RCC 7860 (cell line): ENCODE results near the gene CCDC92B.
"Not testable (repeated sequence)": the region's sequence is repeated elsewhere in the genome, so short reads cannot be mapped to it uniquely, and the experiment has no call there.

Source experiments
- DNase-seq: peaks from one replicate; pipeline ENCODE4 v3.0.0-alpha.2; 2015; ENCODE audit warnings: low spot score
- FAIRE-seq: peaks from 2 replicates; lab custom pipeline; 2012; peaks lifted over from hg19 to GRCh38; lab: Jason Lieb, UNC

The CCDC92B gene

GRCh38 chr17:2704890-2705248, 44.6 kb downstream of the CCDC92B start:
- FAIRE-seq = no peak
- DNase-seq = no peak

GRCh38 chr17:2704031-2704889, 45.2 kb downstream of the CCDC92B start:
- DNase-seq (no peak), FAIRE-seq (no peak)

GRCh38 chr17:2703606-2704005, 45.8 kb downstream of the CCDC92B start:
- DNase-seq (no peak), FAIRE-seq (no peak)

DNA sequence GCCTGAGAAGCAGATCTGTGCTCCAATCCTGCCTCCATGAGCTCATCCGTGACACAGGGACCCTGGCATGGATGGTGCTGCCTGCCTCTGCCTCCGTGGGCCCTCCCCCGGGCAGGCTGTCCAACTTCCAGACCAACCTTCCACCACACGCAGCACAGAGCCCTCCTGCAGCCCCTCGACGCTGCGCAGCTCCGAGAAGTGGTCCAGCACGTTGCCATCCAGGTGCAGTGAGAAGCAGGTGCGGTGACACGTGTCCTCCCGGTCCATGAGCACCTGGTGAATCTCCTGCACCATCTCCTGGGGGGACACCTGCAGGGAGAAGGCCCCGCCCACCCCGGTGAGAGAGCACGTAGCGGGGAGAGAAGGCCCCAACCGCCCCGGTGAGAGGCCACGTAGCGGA, 46.3 kb downstream of the CCDC92B start:
- DNase-seq (no peak), FAIRE-seq (no peak)

DNA sequence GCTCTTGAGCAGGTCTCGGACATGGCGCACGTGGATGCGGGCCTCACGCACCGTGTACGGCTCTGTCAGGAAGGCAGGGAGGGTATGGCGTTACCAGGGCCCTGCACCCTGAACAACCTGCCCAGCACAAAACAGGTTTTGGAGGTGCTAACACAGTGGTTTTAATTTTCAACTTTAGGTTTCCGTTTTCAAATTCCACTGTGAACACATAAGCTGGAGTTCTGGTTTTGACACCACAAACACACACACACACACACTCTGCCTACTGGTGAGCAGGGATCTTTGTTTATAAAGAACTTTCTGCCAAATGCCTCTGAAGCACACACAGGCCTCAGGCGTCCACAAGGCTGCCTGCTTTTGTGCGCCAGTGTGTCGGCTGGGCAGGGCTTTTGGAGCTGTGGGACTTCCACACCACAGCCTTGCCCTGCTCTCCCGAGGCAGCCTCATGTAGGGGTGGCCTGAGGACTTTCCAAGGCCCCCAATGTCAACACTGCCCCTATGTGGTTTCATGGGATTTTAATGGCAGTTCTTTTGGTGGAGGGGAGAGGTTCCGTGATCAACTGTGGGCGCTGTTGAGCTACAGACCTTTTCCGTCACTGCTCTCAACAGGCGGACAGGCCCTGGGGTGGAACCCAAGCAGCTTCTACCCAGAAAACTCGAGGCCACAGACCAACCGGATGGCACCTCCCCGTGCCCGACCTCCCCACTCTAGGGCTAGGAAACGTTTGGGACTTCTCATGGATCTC, 47.3 kb downstream of the CCDC92B start:
- FAIRE-seq = no peak
- DNase-seq = no peak

DNA sequence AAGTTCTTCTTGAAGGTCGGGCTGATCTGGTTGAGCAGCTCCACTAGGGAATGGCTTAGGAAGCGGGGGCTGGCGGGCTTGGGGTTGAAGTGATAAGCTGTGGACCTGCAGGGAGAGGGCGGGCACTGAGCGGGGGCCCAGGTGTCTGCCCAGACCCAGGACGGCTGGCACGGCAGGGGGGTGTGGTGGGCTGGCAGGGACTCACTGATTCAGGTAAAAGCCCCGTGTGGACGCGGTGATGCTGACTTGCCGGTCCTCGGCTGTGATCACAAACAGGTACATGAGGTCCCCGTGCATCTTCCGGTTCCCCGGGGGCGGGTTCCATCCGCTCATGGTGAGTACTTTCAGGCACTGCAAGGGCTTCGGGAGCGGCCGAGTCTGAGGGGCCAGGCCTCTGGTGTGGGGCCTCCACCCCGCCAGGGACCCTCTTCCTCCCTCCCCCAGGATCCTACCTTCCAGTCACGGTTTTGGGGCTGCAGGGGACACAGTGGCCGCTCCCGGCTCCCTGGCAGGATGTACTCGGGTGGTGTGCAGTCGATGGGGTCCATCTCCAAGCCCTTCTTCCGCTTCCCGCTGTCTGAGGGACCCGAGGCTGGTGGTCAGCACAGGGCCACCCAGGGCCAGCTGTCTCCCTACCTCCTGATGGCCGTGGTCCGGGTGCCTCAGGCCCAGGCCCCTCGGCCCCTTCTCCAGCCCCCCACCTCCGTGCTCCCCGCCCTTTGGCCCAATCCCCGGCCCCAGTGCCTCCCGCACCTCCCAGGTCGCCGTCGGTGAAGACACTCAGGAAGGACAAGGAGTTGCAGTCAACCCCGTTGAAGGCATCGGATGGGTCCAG, 48.1 kb downstream of the CCDC92B start:
- FAIRE-seq (no peak), DNase-seq (no peak)

- FAIRE-seq (no peak), DNase-seq (no peak)
Measured at GRCh38 chr17:2700491-2701141, 48.8 kb downstream of the CCDC92B start.

- DNase-seq = no peak
- FAIRE-seq = no peak
Measured at GRCh38 chr17:2700030-2700490, 49.4 kb downstream of the CCDC92B start.

DNA sequence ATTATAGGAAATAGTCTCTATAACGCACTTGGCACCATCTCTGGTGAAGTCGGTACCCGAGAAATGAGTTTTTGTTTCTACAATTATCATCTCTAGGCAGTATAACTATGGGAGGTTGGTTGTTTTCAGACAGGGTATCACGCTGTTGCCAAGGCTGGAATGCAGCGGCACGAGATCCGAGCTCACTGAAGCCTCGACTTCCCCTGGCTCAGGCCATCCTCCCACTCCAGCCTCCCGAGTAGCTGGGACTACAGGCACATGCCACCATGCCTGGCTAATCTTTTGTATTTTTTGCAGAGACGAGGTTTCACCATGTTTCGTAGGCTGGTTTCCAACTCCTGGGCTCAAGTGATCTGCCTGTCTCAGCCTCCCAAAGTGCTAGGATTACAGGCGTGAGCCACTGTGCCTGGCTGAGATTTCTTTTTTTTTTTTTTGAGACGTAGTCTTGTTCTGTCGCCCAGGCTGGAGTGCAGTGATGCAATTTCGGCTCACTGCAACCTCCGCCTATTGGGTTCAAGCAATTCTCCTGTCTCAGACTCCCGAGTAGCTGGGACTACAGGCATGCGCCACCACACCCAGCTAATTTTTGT, 50.1 kb downstream of the CCDC92B start:
- FAIRE-seq, DNase-seq: not testable (repeated sequence)

- no peak for FAIRE-seq
Measured at GRCh38 chr17:2697611-2698162, 51.8 kb downstream of the CCDC92B start.

GRCh38 chr17:2695961-2696760, 53.3 kb downstream of the CCDC92B start:
- no peak for DNase-seq

More at GRCh38 chr17:2697611-2698162, 51.8 kb downstream of the CCDC92B start:
- DNase-seq = no peak

GRCh38 chr17:2695243-2695960, 54.0 kb downstream of the CCDC92B start:
- no peak for DNase-seq
- FAIRE-seq = no peak

More at GRCh38 chr17:2695961-2696760, 53.3 kb downstream of the CCDC92B start:
- no peak for FAIRE-seq

GRCh38 chr17:2694381-2695242, 54.8 kb downstream of the CCDC92B start:
- DNase-seq (no peak), FAIRE-seq (no peak)

- DNase-seq (no peak), FAIRE-seq (no peak)
Measured at GRCh38 chr17:2693561-2694380, 55.7 kb downstream of the CCDC92B start.

DNA sequence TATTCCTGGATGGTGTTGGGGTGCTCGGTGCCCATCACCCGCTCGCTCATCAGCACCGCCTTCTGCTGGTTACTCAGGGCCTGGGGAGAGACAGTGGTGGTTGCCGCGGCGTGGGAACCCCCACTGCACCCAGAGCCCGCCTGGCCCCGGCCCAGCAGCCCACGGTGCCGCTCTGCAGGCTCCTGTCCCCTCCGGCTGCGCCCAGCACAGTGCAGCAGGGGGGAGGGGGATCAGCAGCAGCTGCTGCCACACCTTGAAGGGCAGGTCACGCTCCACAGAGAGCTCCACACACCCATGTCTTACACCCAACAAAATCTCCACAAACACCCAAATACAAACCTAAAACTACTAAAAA, 56.7 kb downstream of the CCDC92B start:
- no peak for FAIRE-seq
- no peak for DNase-seq

GRCh38 chr17:2691965-2692780, 57.3 kb downstream of the CCDC92B start:
- FAIRE-seq = no peak

More at GRCh38 chr17:2691965-2692780, 57.3 kb downstream of the CCDC92B start:
- DNase-seq = no peak
